Measurements from ENCODE around the gene THRB. TPM values are rescaled to one million over a fixed set of nuclear protein-coding genes. Genes with fewer than 3 reads are reported as not detected.

Gene THRB
- total and polyA plus RNA-seq, 9 of the 15 experiments (the other 6 are each of a cell fraction or from before 2014, with no cell fraction given): 1.7 to 14.9 (median 6.9) TPM

GRCh38 chr3:24426896-24427295, 67.8 kb downstream of the THRB start:
- ATAC-seq: no peak
- Histone ChIP-seq H2AFZ (ENCODE audit: low read depth, low read length) (no peak overlapping the region), H3K27ac (ENCODE audit: extremely low read depth, low read depth, low read length) (no peak overlapping the region), H3K4me3 (no peak overlapping the region), H3K79me2 (ENCODE audit: control insufficient read depth, insufficient read depth, low read length) (no peaks in the 10 kb centered on the region), H3K9me1 (ENCODE audit: control insufficient read depth, insufficient read depth, low read length) (no peaks in the 10 kb centered on the region), H3K4me1 (replicated peaks in 1 of 2; ENCODE audit: control insufficient read depth in 2 of 2, insufficient read depth in 2 of 2, low read length in 2 of 2) (no peaks in the 10 kb centered on the region; a peak in 1 of 5 replicates), H3K36me3 (ENCODE audit: control insufficient read depth, insufficient read depth, low read length) (no peaks in the 10 kb centered on the region), H3K27me3 (ENCODE audit: control insufficient read depth in 2 of 2, insufficient read depth in 2 of 2, low read length in 2 of 2) (no peaks in the 10 kb centered on the region), H3K9ac (ENCODE audit: insufficient read depth in 1 of 2, low read depth in 2 of 2, low read length in 2 of 2) (no peak overlapping the region), H3K4me2 (ENCODE audit: insufficient read depth, low read length) (no peak overlapping the region), H4K20me1 (replicated peaks; ENCODE audit: control insufficient read depth, insufficient read depth, low read length) (no peaks in the 10 kb centered on the region), H3K9me3 (replicated peaks; ENCODE audit: control insufficient read depth, insufficient read depth, low read depth, low read length) (no peaks in the 10 kb centered on the region; the same call in 1 of the 2 replicates)
- CTCF ChIA-PET (ENCODE audit: low intra/inter-chr PET ratio): no interaction called here
- no peak for DNase-seq (ENCODE audit: extremely low read depth in 1 of 4, low spot score in 3 of 4)
- intact Hi-C loops (cut with micrococcal nuclease): no loop called here
- BruUV-seq (replicated peaks): no TSS peak
- TF ChIP-seq ZNF324 (CRISPR knock-in tag; IDR thresholded peaks at IDR 0.05): no peak
- no peak for TF ChIP-seq ZBTB8A (IDR thresholded peaks at IDR 0.05; ENCODE audit: partially characterized antibody)
- TF ChIP-seq MCM2 (IDR thresholded peaks at IDR 0.05; ENCODE audit: low read depth): no peak
- TF ChIP-seq ZNF655 (CRISPR knock-in tag; IDR thresholded peaks at IDR 0.05): no peak
- no peak for TF ChIP-seq POLR2A (conservative IDR thresholded peaks at IDR 0.05)
- no peak for TF ChIP-seq CHAMP1 (IDR thresholded peaks at IDR 0.05)
- TF ChIP-seq, protein P1, sequence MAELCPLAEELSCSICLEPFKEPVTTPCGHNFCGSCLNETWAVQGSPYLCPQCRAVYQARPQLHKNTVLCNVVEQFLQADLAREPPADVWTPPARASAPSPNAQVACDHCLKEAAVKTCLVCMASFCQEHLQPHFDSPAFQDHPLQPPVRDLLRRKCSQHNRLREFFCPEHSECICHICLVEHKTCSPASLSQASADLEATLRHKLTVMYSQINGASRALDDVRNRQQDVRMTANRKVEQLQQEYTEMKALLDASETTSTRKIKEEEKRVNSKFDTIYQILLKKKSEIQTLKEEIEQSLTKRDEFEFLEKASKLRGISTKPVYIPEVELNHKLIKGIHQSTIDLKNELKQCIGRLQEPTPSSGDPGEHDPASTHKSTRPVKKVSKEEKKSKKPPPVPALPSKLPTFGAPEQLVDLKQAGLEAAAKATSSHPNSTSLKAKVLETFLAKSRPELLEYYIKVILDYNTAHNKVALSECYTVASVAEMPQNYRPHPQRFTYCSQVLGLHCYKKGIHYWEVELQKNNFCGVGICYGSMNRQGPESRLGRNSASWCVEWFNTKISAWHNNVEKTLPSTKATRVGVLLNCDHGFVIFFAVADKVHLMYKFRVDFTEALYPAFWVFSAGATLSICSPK (IDR thresholded peaks at IDR 0.05; ENCODE audit: borderline replicate concordance): no peak
- no peak for TF ChIP-seq PTTG1 (tag; IDR thresholded peaks at IDR 0.05; ENCODE audit: low read depth)
- no peak for TF ChIP-seq ZNF311 (CRISPR knock-in tag; IDR thresholded peaks at IDR 0.05)
- 50% methylated on average over 2 of the region's 2 CpGs for WGBS (ENCODE audit: insufficient coverage, low coverage, missing lambda C conversion rate)
- in situ Hi-C loops (cut with MboI): no loop called here
- POLR2A ChIA-PET: interaction anchor here (1.0 kb wide), 1 partner anchor 10 kb away, joined by 3 read pairs; no protein-coding TSS in a partner anchor
- no peak for FAIRE-seq

Measured in K562 (cell line).